Astrocyte of the spinal cord (primary cell): ENCODE measurements around the gene SLC16A5.
A peak's percentile ranks its signal among the peaks of the same experiment; 100 is the strongest.

ENCODE experiments used
- DNase-seq: peaks from one replicate; pipeline ENCODE4 v3.0.0; 2011; ENCODE audit warnings: low read depth, low spot score
- H3K4me3 ChIP-seq: 2 replicates; pipeline ENCODE4 v1.5.1; 2011; ENCODE audit warnings: low read depth, mild to moderate bottlenecking, low read length, moderate library complexity
- in situ Hi-C: cut with HindIII; loops from 2 replicates; pipeline ENCODE4 v1.10.0; 2017; ENCODE audit warnings: low sequenced_read_pairs
- TF ChIP-seq, protein P1 (sequence below): IDR thresholded peaks from 2 replicates; pipeline ENCODE4 v1.5.1; 2012; ENCODE audit warnings: low read depth, mild to moderate bottlenecking, low read length, inconsistent platforms

The SLC16A5 gene

GRCh38 chr17:75047398-75048098, 40.2 kb upstream of the SLC16A5 start:
- no peak for DNase-seq
- peak overlapping the region; percentile 95 for H3K4me3 ChIP-seq
- in situ Hi-C loops, result no loop called here
- TF ChIP-seq, protein P1, sequence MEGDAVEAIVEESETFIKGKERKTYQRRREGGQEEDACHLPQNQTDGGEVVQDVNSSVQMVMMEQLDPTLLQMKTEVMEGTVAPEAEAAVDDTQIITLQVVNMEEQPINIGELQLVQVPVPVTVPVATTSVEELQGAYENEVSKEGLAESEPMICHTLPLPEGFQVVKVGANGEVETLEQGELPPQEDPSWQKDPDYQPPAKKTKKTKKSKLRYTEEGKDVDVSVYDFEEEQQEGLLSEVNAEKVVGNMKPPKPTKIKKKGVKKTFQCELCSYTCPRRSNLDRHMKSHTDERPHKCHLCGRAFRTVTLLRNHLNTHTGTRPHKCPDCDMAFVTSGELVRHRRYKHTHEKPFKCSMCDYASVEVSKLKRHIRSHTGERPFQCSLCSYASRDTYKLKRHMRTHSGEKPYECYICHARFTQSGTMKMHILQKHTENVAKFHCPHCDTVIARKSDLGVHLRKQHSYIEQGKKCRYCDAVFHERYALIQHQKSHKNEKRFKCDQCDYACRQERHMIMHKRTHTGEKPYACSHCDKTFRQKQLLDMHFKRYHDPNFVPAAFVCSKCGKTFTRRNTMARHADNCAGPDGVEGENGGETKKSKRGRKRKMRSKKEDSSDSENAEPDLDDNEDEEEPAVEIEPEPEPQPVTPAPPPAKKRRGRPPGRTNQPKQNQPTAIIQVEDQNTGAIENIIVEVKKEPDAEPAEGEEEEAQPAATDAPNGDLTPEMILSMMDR, result no peak

- no peak for DNase-seq
- peak overlapping the region; percentile 95 for H3K4me3 ChIP-seq
- TF ChIP-seq, protein P1, result no peak
- in situ Hi-C loops, result no loop called here
Observed at GRCh38 chr17:75048249-75048878, 39.4 kb upstream of the SLC16A5 start.

DNA sequence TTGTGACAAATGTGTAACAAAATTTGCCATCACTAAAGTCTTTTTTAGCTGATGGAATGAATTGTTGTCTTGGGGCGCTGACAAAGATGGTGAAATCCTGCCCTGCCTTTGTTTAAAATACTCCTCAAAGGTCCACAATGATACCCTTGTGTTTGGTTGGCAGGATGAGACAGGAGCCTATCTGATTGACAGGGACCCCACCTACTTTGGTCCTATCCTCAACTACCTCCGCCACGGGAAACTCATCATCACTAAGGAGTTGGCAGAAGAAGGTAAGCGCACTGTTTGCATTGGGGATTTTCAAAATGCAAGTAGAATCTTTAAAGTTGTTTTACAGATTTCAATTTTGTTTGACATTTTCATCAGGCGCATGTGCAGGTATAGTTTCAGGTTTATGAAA, 38.7 kb upstream of the SLC16A5 start:
- TF ChIP-seq, protein P1, result no peak
- no peak for DNase-seq
- in situ Hi-C loops, result no loop called here
- no peak overlapping the region for H3K4me3 ChIP-seq

- in situ Hi-C loops, result no loop called here
- TF ChIP-seq, protein P1, result no peak
- no peak for DNase-seq
- no peak overlapping the region for H3K4me3 ChIP-seq
Observed at GRCh38 chr17:75049706-75050105, 38.0 kb upstream of the SLC16A5 start.

- TF ChIP-seq, protein P1, result no peak
- H3K4me3 ChIP-seq, result no peak overlapping the region
- DNase-seq, result no peak
- in situ Hi-C loops, result no loop called here
Observed at GRCh38 chr17:75051941-75052340, 35.8 kb upstream of the SLC16A5 start.

GRCh38 chr17:75059369-75060345, 28.1 kb upstream of the SLC16A5 start:
- DNase-seq, result peak; percentile 65
- in situ Hi-C loops, result no loop called here
- no peak overlapping the region for H3K4me3 ChIP-seq
- TF ChIP-seq, protein P1, result peak; percentile 52
